H1 (cell line): ENCODE data around the gene FCER2. TPM values are rescaled to one million over a fixed set of nuclear protein-coding genes. Genes with fewer than 3 reads are reported as not detected.
A peak's percentile ranks its signal among the peaks of the same experiment; 100 is the strongest.

Source experiments
- CTCF ChIA-PET: fragments of 300-600 bp; sonication (Branson Sonifier 250); formaldehyde crosslinking; loops from one replicate; lab custom pipeline; 2021; ENCODE audit not compliant: partially characterized antibody; lab: Charles Lee
- POLR2A ChIA-PET: fragments of 300-600 bp; sonication (Branson Sonifier 250); formaldehyde crosslinking; loops from one replicate; lab custom pipeline; 2021; ENCODE audit warnings: inconsistent platforms; ENCODE audit not compliant: partially characterized antibody; lab: Charles Lee
- DNase-seq, 2 experiments: peaks; one replicate each; pipeline versions ENCODE4 v3.0.0 to v3.0.0-alpha.2; 2010 to 2022; ENCODE audit warnings: low spot score in 2 of 2, low read depth in 1 of 2, mixed read lengths in 1 of 2
- FAIRE-seq: peaks from 2 replicates; lab custom pipeline; 2011; peaks lifted over from hg19 to GRCh38; lab: Jason Lieb, UNC
- H2AFZ ChIP-seq: 2 replicates; pipeline ENCODE4 v1.8.1; 2012; ENCODE audit warnings: low read length, inconsistent platforms
- H2AK5ac ChIP-seq: 2 replicates; pipeline ENCODE4 v1.6.1; 2013; ENCODE audit warnings: low read depth, low read length
- H2BK120ac ChIP-seq: replicated peaks from 2 replicates; pipeline ENCODE3; 2013; ENCODE audit warnings: low read depth, low read length, inconsistent platforms
- H2BK12ac ChIP-seq: 2 replicates; pipeline ENCODE4 v1.6.1; 2013; ENCODE audit warnings: low read depth, low read length
- H2BK15ac ChIP-seq: 2 replicates; pipeline ENCODE4 v1.6.1; 2013; ENCODE audit warnings: low read length
- H2BK20ac ChIP-seq: 2 replicates; pipeline ENCODE4 v1.6.1; 2013; ENCODE audit warnings: low read length
- H2BK5ac ChIP-seq: 2 replicates; pipeline ENCODE4 v1.6.1; 2013; ENCODE audit warnings: low read depth, low read length
- H3K14ac ChIP-seq: 2 replicates; pipeline ENCODE4 v1.6.1; 2013; ENCODE audit warnings: inconsistent platforms; ENCODE audit not compliant: insufficient read length
- H3K18ac ChIP-seq: 2 replicates; pipeline ENCODE4 v1.6.1; 2013; ENCODE audit warnings: low read length; ENCODE audit errors: extremely low read depth
- H3K23ac ChIP-seq: 2 replicates; pipeline ENCODE4 v1.6.1; 2013; ENCODE audit warnings: inconsistent platforms; ENCODE audit not compliant: insufficient read length
- H3K23me2 ChIP-seq: 2 replicates; pipeline ENCODE4 v1.6.1; 2013; ENCODE audit warnings: low read depth, low read length
- H3K27ac ChIP-seq: 2 replicates; pipeline ENCODE4 v1.6.1; 2011; ENCODE audit warnings: low read depth, low read length, inconsistent platforms
- H3K27me3 ChIP-seq, 4 experiments: replicated peaks in 1 of 4; 1 replicate in 1 of 4; 2 replicates in 3 of 4; pipeline versions ENCODE4 v1.6.1 to v1.8.1; 2011 to 2013; ENCODE audit warnings: low read length in 3 of 4, mild to moderate bottlenecking in 3 of 4, inconsistent platforms in 2 of 4, mixed read lengths in 2 of 4, moderate library complexity in 1 of 4; ENCODE audit not compliant: control insufficient read depth in 3 of 4, insufficient read depth in 3 of 4; ENCODE audit errors: extremely low read depth in 1 of 4
- H3K36me3 ChIP-seq, 4 experiments: 2 replicates each; pipeline versions ENCODE4 v1.6.1 to v1.8.1; 2011 to 2013; ENCODE audit warnings: mild to moderate bottlenecking in 4 of 4, low read length in 3 of 4, moderate library complexity in 2 of 4, control low read depth in 1 of 4, inconsistent platforms in 1 of 4; ENCODE audit not compliant: insufficient read depth in 4 of 4, control insufficient read depth in 2 of 4
- H3K4ac ChIP-seq: replicated peaks from 2 replicates; pipeline ENCODE3; 2013; ENCODE audit warnings: low read length, low read depth, mixed read lengths, inconsistent platforms; ENCODE audit not compliant: insufficient read length
- H3K4me1 ChIP-seq, 4 experiments: replicated peaks in 1 of 4; 1 replicate in 1 of 4; 2 replicates in 3 of 4; pipeline versions ENCODE4 v1.6.1 to v1.8.1; 2011 to 2013; ENCODE audit warnings: low read length in 3 of 4, inconsistent platforms in 2 of 4, mixed read lengths in 1 of 4; ENCODE audit not compliant: insufficient read depth in 4 of 4, control insufficient read depth in 3 of 4
- H3K4me2 ChIP-seq, 2 experiments: 2 replicates each; pipeline versions ENCODE4 v1.6.1 to v1.8.1; 2011 to 2013; ENCODE audit warnings: low read depth in 2 of 2, low read length in 2 of 2, control low read depth in 1 of 2, inconsistent platforms in 1 of 2, mild to moderate bottlenecking in 1 of 2; ENCODE audit not compliant: insufficient read depth in 1 of 2
- H3K4me3 ChIP-seq, 4 experiments: fragments of 200-600, 300-600 bp in 1 of 4; sonication (generic), shearing (Covaris generic), sonication (Bioruptor Twin) in 1 of 4; 2 replicates each; pipeline versions ENCODE4 v1.5.1 to v1.8.1; 2011 to 2016; ENCODE audit warnings: low read length in 4 of 4, low read depth in 3 of 4, control low read depth in 2 of 4, inconsistent platforms in 2 of 4, mild to moderate bottlenecking in 2 of 4, mixed read lengths in 1 of 4, moderate library complexity in 1 of 4; ENCODE audit not compliant: insufficient read depth in 2 of 4; ENCODE audit errors: extremely low read depth in 1 of 4
- H3K56ac ChIP-seq: replicated peaks from 2 replicates; pipeline ENCODE3; 2013; ENCODE audit warnings: low read depth, mild to moderate bottlenecking, mixed read lengths, low read length, inconsistent platforms; ENCODE audit not compliant: insufficient read length
- H3K79me1 ChIP-seq: 2 replicates; pipeline ENCODE4 v1.6.1; 2013; ENCODE audit warnings: low read depth, low read length, control low read depth
- H3K79me2 ChIP-seq, 2 experiments: 2 replicates each; pipeline versions ENCODE4 v1.6.1 to v1.8.1; 2012 to 2013; ENCODE audit warnings: low read length in 2 of 2, mild to moderate bottlenecking in 2 of 2, inconsistent platforms in 1 of 2; ENCODE audit not compliant: insufficient read depth in 2 of 2, control insufficient read depth in 1 of 2
- H3K9ac ChIP-seq, 4 experiments: replicated peaks in 1 of 4; 1 replicate in 1 of 4; 2 replicates in 3 of 4; pipeline versions ENCODE4 v1.6.1 to v1.8.1; 2011 to 2013; ENCODE audit warnings: low read depth in 3 of 4, low read length in 3 of 4, control low read depth in 2 of 4, mild to moderate bottlenecking in 2 of 4, moderate library complexity in 2 of 4, inconsistent platforms in 1 of 4; ENCODE audit errors: extremely low read depth in 1 of 4
- H3K9me3 ChIP-seq, 2 experiments: 2 replicates each; pipeline versions ENCODE4 v1.6.1 to v1.8.1; 2012 to 2013; ENCODE audit warnings: mild to moderate bottlenecking in 2 of 2, moderate library complexity in 2 of 2, control low read depth in 1 of 2, inconsistent platforms in 1 of 2, low read depth in 1 of 2, low read length in 1 of 2, mixed read lengths in 1 of 2; ENCODE audit not compliant: insufficient read depth in 2 of 2
- H4K20me1 ChIP-seq, 2 experiments: replicated peaks in 1 of 2; 2 replicates each; pipeline versions ENCODE3 to v1.8.1; 2011 to 2013; ENCODE audit warnings: inconsistent platforms in 2 of 2, low read length in 2 of 2, mild to moderate bottlenecking in 1 of 2; ENCODE audit not compliant: insufficient read depth in 2 of 2, control insufficient read depth in 1 of 2
- H4K5ac ChIP-seq: 2 replicates; pipeline ENCODE4 v1.6.1; 2013; ENCODE audit warnings: low read length, low read depth, mixed read lengths, inconsistent platforms; ENCODE audit not compliant: insufficient read length
- H4K8ac ChIP-seq: 2 replicates; pipeline ENCODE4 v1.8.0; 2013; ENCODE audit warnings: mild to moderate bottlenecking, moderate library complexity, low read length, inconsistent platforms; ENCODE audit not compliant: insufficient read depth; ENCODE audit errors: extremely low read depth
- H4K91ac ChIP-seq: replicated peaks from 2 replicates; pipeline ENCODE3; 2013; ENCODE audit warnings: low read length, mixed read lengths, inconsistent platforms; ENCODE audit not compliant: insufficient read length
- CBX8 ChIP-seq: fragments of 300-800, 300-1000 bp; sonication (generic); IDR thresholded peaks from 2 replicates; pipeline ENCODE4 v1.7.1; 2016; ENCODE audit warnings: low read depth, low read length, borderline replicate concordance
- CREB1 ChIP-seq: IDR thresholded peaks from 2 replicates; pipeline ENCODE4 v1.6.1; 2012; ENCODE audit warnings: inconsistent platforms
- EGR1 ChIP-seq: IDR thresholded peaks from 2 replicates; pipeline ENCODE4 v1.6.1; 2011; ENCODE audit warnings: low read depth, low read length, borderline replicate concordance
- JUN ChIP-seq: IDR thresholded peaks from 2 replicates; pipeline ENCODE4 v1.6.1; 2011; ENCODE audit warnings: low read depth, mild to moderate bottlenecking, improper control_type of control experiment, low read length
- KDM4A ChIP-seq: IDR thresholded peaks from one replicate; pipeline ENCODE4 v1.7.1; 2012; ENCODE audit warnings: low read depth, mild to moderate bottlenecking, moderate library complexity, low read length, inconsistent platforms; ENCODE audit not compliant: severe bottlenecking
- NANOG ChIP-seq: IDR thresholded peaks from 2 replicates; pipeline ENCODE4 v1.6.1; 2011; ENCODE audit warnings: low read length, low read depth, mild to moderate bottlenecking, inconsistent platforms; ENCODE audit not compliant: insufficient read depth, poor library complexity, severe bottlenecking
- NRF1 ChIP-seq: IDR thresholded peaks from 2 replicates; pipeline ENCODE4 v1.6.1; 2011; ENCODE audit warnings: mild to moderate bottlenecking, low read depth, low read length, improper control_type of control experiment
- RFX5 ChIP-seq: IDR thresholded peaks from 2 replicates; pipeline ENCODE4 v1.6.1; 2011; ENCODE audit warnings: low read depth, low read length, improper control_type of control experiment, borderline replicate concordance
- SIN3A ChIP-seq, 2 experiments: IDR thresholded peaks in 1 of 2; conservative IDR thresholded peaks in 1 of 2; 2 replicates each; pipeline ENCODE4 v1.6.1; 2011 to 2012; ENCODE audit warnings: low read length in 2 of 2, improper control_type of control experiment in 1 of 2, low read depth in 1 of 2, mild to moderate bottlenecking in 1 of 2
- SIRT6 ChIP-seq: IDR thresholded peaks from one replicate; pipeline ENCODE4 v1.7.1; 2012; ENCODE audit warnings: low read length, inconsistent platforms
- WGBS, 2 experiments: shearing (Covaris generic) in 1 of 2; methylation state at CpG; one replicate each; pipeline versions ENCODE4 v1.1.6 to v1.1.7; 2013 to 2015; ENCODE audit warnings: low lambda C conversion rate in 2 of 2, mixed read lengths in 2 of 2, inconsistent platforms in 1 of 2, low coverage in 1 of 2, missing lambda C conversion rate in 1 of 2; ENCODE audit not compliant: insufficient replicate concordance in 2 of 2, insufficient coverage in 1 of 2, insufficient read length in 1 of 2; ENCODE audit errors: extremely low coverage in 1 of 2, missing lambda C conversion rate in 1 of 2; 5-methylcytosine and 5-hydroxymethylcytosine counted together
- polyA plus RNA-seq, 7 experiments: library from polyadenylated mRNA; depleted of rRNA in 3 of 7; stranded (reverse) in 5 of 7; unstranded in 2 of 7; fragments of >200 nt in 5 of 7; fragments of 200-250 nt in 2 of 7; gene quantifications; 1 replicate in 5 of 7; 2 replicates in 1 of 7; 4 replicates in 1 of 7; pipeline versions ENCODE4 v1.2.1 to v1.2.3, GENCODE V29; 2011 to 2013; ENCODE audit warnings: missing spikeins in 2 of 7, mixed read lengths in 2 of 7
- total RNA-seq: library from RNA; stranded (reverse); fragmentation: NEBNext Ultra II Directional; extraction: Animal tissue kit (Norgen Biotek cat#: 25700); gene quantifications from 2 replicates; pipeline ENCODE4 v1.2.1, GENCODE V29; 2021

The FCER2 gene
- total and polyA plus RNA-seq, 2 of the 8 experiments (the other 6 are each of a cell fraction or from before 2014, with no cell fraction given), result 0.67 TPM; not detected in 1

DNA sequence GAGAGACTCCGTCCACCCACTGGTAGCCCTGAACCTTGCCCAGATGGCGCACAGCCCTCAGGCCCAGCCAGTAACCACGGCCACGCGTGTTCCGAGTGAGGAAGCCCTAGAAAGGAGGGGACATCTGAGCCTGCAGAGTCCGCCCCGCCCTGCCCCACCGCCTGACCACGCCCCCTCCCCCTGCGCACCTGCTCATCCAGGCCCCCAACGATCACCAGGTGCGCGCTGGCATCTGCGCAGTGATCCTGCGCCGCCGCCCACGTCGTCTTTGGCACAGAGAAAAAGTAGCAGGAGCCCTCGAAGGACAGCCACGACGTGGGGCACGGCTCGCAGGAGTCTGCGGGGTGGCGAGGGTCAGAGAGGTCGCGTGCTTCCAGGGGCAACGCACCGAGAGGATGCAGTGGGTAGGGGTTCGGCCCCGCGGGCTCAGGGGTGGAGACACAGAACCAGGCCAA lies 27.9 kb upstream of the FCER2 start:
- H4K8ac ChIP-seq, result peak overlapping the region; percentile 41; the same call in 1 of the 2 replicates
- 9% methylated on average over 24 of the region's 34 CpGs; no CpG with 5 or more reads in 1 of the 2 experiments for WGBS, 2 experiments
- no peak overlapping the region for H3K23ac ChIP-seq
- no peak overlapping the region for H2BK12ac ChIP-seq
- H3K79me1 ChIP-seq, result no peaks in the 10 kb centered on the region
- peaks cover 0 to 15% (median 9%) of the 10 kb centered on the region in 4 experiments; a peak in 6 of 7 replicates for H3K4me1 ChIP-seq
- H3K14ac ChIP-seq, result no peak overlapping the region
- no peaks in the 10 kb centered on the region for H3K36me3 ChIP-seq
- H4K91ac ChIP-seq, result no peak overlapping the region
- H4K5ac ChIP-seq, result no peak overlapping the region
- H2BK5ac ChIP-seq, result no peak overlapping the region
- peak overlapping the region; percentile 96 to 98 for H3K4me2 ChIP-seq
- H3K27me3 ChIP-seq, result peaks cover 27 to 45% (median 43%) of the 10 kb centered on the region in 4 experiments
- H2AFZ ChIP-seq, result no peak overlapping the region
- no peak overlapping the region for H3K27ac ChIP-seq
- H3K4me3 ChIP-seq, result peak overlapping the region; percentile 32 to 63 (median 40); a peak in 7 of 8 replicates
- peaks cover 8% of the 10 kb centered on the region; the same call in 1 of the 2 replicates for H3K23me2 ChIP-seq
- DNase-seq (peak in 1 of 2 experiments; percentile 80), FAIRE-seq (no peak)
- H2BK120ac ChIP-seq, result no peak overlapping the region
- no peak overlapping the region for H3K9ac ChIP-seq
- no peak overlapping the region for H3K4ac ChIP-seq
- no peak overlapping the region for H2AK5ac ChIP-seq
- ChIA-PET CTCF (interaction anchor here (0.6 to 1.1 kb wide), 2 partner anchors 26 to 70 kb away, joined by 3 to 5 read pairs; no protein-coding TSS in a partner anchor), POLR2A (interaction anchor here (1.4 kb wide), 1 partner anchor 41 kb away, joined by 4 read pairs; no protein-coding TSS in a partner anchor)
- H3K18ac ChIP-seq, result peak overlapping the region; percentile 60; the same call in 1 of the 2 replicates
- H3K56ac ChIP-seq, result no peak overlapping the region
- no peaks in the 10 kb centered on the region for H3K9me3 ChIP-seq
- peaks cover 0 to 3% of the 10 kb centered on the region in 2 experiments for H4K20me1 ChIP-seq
- no peak overlapping the region for H2BK15ac ChIP-seq
- H2BK20ac ChIP-seq, result no peak overlapping the region
- no peaks in the 10 kb centered on the region for H3K79me2 ChIP-seq
- TF ChIP-seq NANOG (no peak), RFX5 (no peak), JUN (no peak), NRF1 (peak; percentile 45), SIRT6 (no peak), CREB1 (peak; percentile 63), CBX8 (no peak), SIN3A (conservative IDR thresholded peaks at IDR 0.05 in 1 of 2, IDR thresholded peaks at IDR 0.05 in 1 of 2; ENCODE audit: low read depth in 1 of 2, low read length in 2 of 2) (no peak), EGR1 (0 out of 2 replicates have a peak, but pooled peaks have one; percentile 24), KDM4A (peak; percentile 62)
